HEK293 (cell line): ENCODE measurements around the gene CDC42EP1.

Source experiments
- GLIS2 ChIP-seq: fragments of 450-650 bp; formaldehyde crosslinking; IDR thresholded peaks from 2 replicates; pipeline ENCODE4 v1.5.1; 2016; ENCODE audit warnings: missing biosample characterization, missing genetic modification characterization
- SP7 ChIP-seq: fragments of 450-650 bp; formaldehyde crosslinking; IDR thresholded peaks from 2 replicates; pipeline ENCODE4 v1.5.1; 2016; ENCODE audit warnings: missing biosample characterization, missing genetic modification characterization
- WT1 ChIP-seq: fragments of 450-650 bp; formaldehyde crosslinking; IDR thresholded peaks from 2 replicates; pipeline ENCODE4 v1.5.1; 2016; ENCODE audit warnings: missing biosample characterization, missing genetic modification characterization
- ZBTB21 ChIP-seq: fragments of 450-650 bp; formaldehyde crosslinking; IDR thresholded peaks from 2 replicates; pipeline ENCODE4 v1.5.1; 2017; ENCODE audit warnings: missing biosample characterization, missing genetic modification characterization
- ZBTB48 ChIP-seq: fragments of 450-650 bp; formaldehyde crosslinking; IDR thresholded peaks from 2 replicates; pipeline ENCODE4 v1.5.1; 2016; ENCODE audit warnings: missing biosample characterization, missing genetic modification characterization
- ZFP37 ChIP-seq: fragments of 450-650 bp; formaldehyde crosslinking; IDR thresholded peaks from 2 replicates; pipeline ENCODE4 v1.5.1; 2016; ENCODE audit warnings: missing biosample characterization, missing genetic modification characterization
- ZNF132 ChIP-seq: fragments of 450-650 bp; formaldehyde crosslinking; IDR thresholded peaks from 2 replicates; pipeline ENCODE4 v1.5.1; 2017; ENCODE audit warnings: missing biosample characterization, missing genetic modification characterization, borderline replicate concordance
- ZNF16 ChIP-seq: fragments of 450-650 bp; formaldehyde crosslinking; IDR thresholded peaks from 2 replicates; pipeline ENCODE4 v1.5.1; 2016; ENCODE audit warnings: low read depth, missing biosample characterization, missing genetic modification characterization
- ZNF174 ChIP-seq: fragments of 450-650 bp; formaldehyde crosslinking; IDR thresholded peaks from 2 replicates; pipeline ENCODE4 v1.5.0; 2017; ENCODE audit warnings: missing biosample characterization, mild to moderate bottlenecking, missing genetic modification characterization
- ZNF2 ChIP-seq: fragments of 450-650 bp; formaldehyde crosslinking; IDR thresholded peaks from 2 replicates; pipeline ENCODE4 v1.5.1; 2016; ENCODE audit warnings: missing biosample characterization, missing genetic modification characterization
- ZNF24 ChIP-seq: fragments of 450-650 bp; formaldehyde crosslinking; IDR thresholded peaks from 2 replicates; pipeline ENCODE4 v1.5.1; 2016; ENCODE audit warnings: missing biosample characterization, missing genetic modification characterization
- ZNF555 ChIP-seq: fragments of 450-650 bp; formaldehyde crosslinking; conservative IDR thresholded peaks from 2 replicates; pipeline ENCODE4 v1.5.1; 2017; ENCODE audit warnings: missing biosample characterization, mild to moderate bottlenecking, missing genetic modification characterization, inconsistent platforms
- ZNF560 ChIP-seq: fragments of 450-650 bp; formaldehyde crosslinking; IDR thresholded peaks from 2 replicates; pipeline ENCODE4 v1.5.1; 2017; ENCODE audit warnings: missing biosample characterization, missing genetic modification characterization, borderline replicate concordance
- ZNF610 ChIP-seq: fragments of 450-650 bp; formaldehyde crosslinking; IDR thresholded peaks from 2 replicates; pipeline ENCODE4 v1.5.1; 2016; ENCODE audit warnings: missing biosample characterization, missing genetic modification characterization, borderline replicate concordance
- ZNF624 ChIP-seq: fragments of 450-650 bp; formaldehyde crosslinking; IDR thresholded peaks from 2 replicates; pipeline ENCODE4 v1.5.1; 2017; ENCODE audit warnings: missing biosample characterization, missing genetic modification characterization
- ZNF747 ChIP-seq: fragments of 450-650 bp; formaldehyde crosslinking; IDR thresholded peaks from 2 replicates; pipeline ENCODE4 v1.5.1; 2016; ENCODE audit warnings: missing biosample characterization, missing genetic modification characterization
- ZNF792 ChIP-seq: fragments of 450-650 bp; formaldehyde crosslinking; IDR thresholded peaks from 2 replicates; pipeline ENCODE4 v1.5.1; 2016; ENCODE audit warnings: missing biosample characterization, missing genetic modification characterization
- ZSCAN16 ChIP-seq: fragments of 450-650 bp; formaldehyde crosslinking; IDR thresholded peaks from 2 replicates; pipeline ENCODE4 v1.5.1; 2016; ENCODE audit warnings: missing biosample characterization, missing genetic modification characterization
- TF ChIP-seq, protein P1 (sequence below): fragments of 450-650 bp; formaldehyde crosslinking; conservative IDR thresholded peaks from 2 replicates; pipeline ENCODE4 v1.5.1; 2016; ENCODE audit warnings: low read depth, missing biosample characterization, missing genetic modification characterization
- TF ChIP-seq, protein P2 (sequence below): fragments of 450-650 bp; formaldehyde crosslinking; IDR thresholded peaks from 2 replicates; pipeline ENCODE4 v1.5.1; 2016; ENCODE audit warnings: missing biosample characterization, missing genetic modification characterization
- TF ChIP-seq, protein P3 (sequence below): fragments of 450-650 bp; formaldehyde crosslinking; IDR thresholded peaks from 2 replicates; pipeline ENCODE4 v1.5.1; 2017; ENCODE audit warnings: missing biosample characterization, missing genetic modification characterization
- TF ChIP-seq, protein P4 (sequence below): fragments of 450-650 bp; formaldehyde crosslinking; IDR thresholded peaks from 2 replicates; pipeline ENCODE4 v1.5.1; 2016; ENCODE audit warnings: missing biosample characterization, missing genetic modification characterization, low read depth
- TF ChIP-seq, protein P5 (sequence below): fragments of 450-650 bp; formaldehyde crosslinking; IDR thresholded peaks from 2 replicates; pipeline ENCODE4 v1.5.1; 2016; ENCODE audit warnings: missing biosample characterization, missing genetic modification characterization
- TF ChIP-seq, protein P6 (sequence below): fragments of 450-650 bp; formaldehyde crosslinking; IDR thresholded peaks from 2 replicates; pipeline ENCODE4 v1.5.1; 2016; ENCODE audit warnings: missing biosample characterization, missing genetic modification characterization

Gene CDC42EP1

DNA sequence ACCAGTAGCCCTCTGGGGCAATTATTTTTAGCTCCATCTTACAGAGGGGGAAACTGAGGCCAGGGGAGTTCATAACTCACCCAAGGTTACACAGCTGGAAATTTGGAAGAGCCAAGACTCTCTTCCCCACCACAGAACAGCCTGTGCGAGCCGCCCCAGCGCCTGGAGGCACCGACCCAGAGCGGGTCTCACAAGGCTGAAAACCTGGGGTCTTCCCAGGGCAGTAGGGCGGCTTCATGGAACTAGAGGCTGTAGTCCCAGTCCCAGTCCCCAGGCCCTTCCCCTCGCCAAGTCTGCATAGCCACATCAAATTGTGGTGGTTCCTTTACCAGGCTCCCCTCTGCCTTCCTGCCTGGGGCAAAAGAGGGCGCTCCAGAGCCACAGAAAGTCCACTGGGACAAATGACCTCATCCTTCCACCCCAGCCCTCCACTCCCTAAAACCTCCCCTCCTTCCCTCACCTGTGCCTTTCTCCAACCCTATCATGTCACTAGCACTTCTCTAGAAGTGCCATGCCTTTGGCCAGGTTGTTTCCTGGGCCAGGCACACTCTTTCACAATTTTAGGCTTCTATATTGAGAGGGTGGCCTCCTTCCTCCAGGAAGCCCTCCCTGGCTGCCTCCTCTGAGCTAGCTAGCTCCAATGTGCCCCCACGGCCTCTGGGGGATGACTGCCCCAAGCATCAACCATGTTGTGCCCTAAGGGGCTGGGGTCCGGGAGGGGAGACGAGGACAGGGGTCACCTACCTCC lies 15.2 kb upstream of the CDC42EP1 start (continued):
- TF ChIP-seq, protein P1, sequence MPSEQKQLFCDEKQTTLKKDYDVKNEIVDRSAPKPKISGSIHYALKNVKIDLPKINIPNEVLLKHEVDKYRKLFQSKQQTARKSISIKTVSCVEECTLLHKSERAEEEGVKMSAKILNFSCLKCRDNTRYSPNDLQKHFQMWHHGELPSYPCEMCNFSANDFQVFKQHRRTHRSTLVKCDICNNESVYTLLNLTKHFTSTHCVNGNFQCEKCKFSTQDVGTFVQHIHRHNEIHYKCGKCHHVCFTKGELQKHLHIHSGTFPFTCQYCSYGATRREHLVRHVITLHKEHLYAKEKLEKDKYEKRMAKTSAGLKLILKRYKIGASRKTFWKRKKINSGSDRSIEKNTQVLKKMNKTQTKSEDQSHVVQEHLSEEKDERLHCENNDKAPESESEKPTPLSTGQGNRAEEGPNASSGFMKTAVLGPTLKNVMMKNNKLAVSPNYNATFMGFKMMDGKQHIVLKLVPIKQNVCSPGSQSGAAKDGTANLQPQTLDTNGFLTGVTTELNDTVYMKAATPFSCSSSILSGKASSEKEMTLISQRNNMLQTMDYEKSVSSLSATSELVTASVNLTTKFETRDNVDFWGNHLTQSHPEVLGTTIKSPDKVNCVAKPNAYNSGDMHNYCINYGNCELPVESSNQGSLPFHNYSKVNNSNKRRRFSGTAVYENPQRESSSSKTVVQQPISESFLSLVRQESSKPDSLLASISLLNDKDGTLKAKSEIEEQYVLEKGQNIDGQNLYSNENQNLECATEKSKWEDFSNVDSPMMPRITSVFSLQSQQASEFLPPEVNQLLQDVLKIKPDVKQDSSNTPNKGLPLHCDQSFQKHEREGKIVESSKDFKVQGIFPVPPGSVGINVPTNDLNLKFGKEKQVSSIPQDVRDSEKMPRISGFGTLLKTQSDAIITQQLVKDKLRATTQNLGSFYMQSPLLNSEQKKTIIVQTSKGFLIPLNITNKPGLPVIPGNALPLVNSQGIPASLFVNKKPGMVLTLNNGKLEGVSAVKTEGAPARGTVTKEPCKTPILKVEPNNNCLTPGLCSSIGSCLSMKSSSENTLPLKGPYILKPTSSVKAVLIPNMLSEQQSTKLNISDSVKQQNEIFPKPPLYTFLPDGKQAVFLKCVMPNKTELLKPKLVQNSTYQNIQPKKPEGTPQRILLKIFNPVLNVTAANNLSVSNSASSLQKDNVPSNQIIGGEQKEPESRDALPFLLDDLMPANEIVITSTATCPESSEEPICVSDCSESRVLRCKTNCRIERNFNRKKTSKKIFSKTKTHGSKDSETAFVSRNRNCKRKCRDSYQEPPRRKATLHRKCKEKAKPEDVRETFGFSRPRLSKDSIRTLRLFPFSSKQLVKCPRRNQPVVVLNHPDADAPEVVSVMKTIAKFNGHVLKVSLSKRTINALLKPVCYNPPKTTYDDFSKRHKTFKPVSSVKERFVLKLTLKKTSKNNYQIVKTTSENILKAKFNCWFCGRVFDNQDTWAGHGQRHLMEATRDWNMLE (tag by site-specific recombination) = no peak
- TF ChIP-seq ZNF174 (tag by site-specific recombination) = no peak
- 0 out of 2 replicates have a peak, but pooled peaks have one; percentile 26 for TF ChIP-seq ZFP37
- TF ChIP-seq ZNF560 = no peak
- no peak for TF ChIP-seq ZNF132 (tag by site-specific recombination)
- TF ChIP-seq, protein P2, sequence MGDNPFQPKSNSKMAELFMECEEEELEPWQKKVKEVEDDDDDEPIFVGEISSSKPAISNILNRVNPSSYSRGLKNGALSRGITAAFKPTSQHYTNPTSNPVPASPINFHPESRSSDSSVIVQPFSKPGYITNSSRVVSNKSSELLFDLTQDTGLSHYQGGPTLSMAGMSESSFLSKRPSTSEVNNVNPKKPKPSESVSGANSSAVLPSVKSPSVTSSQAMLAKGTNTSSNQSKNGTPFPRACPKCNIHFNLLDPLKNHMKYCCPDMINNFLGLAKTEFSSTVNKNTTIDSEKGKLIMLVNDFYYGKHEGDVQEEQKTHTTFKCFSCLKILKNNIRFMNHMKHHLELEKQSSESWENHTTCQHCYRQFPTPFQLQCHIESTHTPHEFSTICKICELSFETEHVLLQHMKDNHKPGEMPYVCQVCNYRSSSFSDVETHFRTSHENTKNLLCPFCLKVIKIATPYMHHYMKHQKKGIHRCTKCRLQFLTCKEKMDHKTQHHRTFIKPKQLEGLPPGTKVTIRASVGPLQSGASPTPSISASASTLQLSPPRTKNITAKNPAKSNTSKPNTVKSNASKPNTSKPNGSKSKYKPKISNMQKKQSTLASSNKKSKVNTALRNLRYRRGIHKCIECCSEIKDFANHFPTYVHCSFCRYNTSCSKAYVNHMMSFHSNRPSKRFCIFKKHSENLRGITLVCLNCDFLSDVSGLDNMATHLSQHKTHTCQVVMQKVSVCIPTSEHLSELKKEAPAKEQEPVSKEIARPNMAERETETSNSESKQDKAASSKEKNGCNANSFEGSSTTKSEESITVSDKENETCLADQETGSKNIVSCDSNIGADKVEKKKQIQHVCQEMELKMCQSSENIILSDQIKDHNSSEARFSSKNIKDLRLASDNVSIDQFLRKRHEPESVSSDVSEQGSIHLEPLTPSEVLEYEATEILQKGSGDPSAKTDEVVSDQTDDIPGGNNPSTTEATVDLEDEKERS (tag by site-specific recombination) = no peak
- TF ChIP-seq, protein P3, sequence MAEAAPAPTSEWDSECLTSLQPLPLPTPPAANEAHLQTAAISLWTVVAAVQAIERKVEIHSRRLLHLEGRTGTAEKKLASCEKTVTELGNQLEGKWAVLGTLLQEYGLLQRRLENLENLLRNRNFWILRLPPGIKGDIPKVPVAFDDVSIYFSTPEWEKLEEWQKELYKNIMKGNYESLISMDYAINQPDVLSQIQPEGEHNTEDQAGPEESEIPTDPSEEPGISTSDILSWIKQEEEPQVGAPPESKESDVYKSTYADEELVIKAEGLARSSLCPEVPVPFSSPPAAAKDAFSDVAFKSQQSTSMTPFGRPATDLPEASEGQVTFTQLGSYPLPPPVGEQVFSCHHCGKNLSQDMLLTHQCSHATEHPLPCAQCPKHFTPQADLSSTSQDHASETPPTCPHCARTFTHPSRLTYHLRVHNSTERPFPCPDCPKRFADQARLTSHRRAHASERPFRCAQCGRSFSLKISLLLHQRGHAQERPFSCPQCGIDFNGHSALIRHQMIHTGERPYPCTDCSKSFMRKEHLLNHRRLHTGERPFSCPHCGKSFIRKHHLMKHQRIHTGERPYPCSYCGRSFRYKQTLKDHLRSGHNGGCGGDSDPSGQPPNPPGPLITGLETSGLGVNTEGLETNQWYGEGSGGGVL (tag by site-specific recombination) = peak; percentile 98
- TF ChIP-seq ZNF792 (tag by site-specific recombination) = no peak
- TF ChIP-seq, protein P4, sequence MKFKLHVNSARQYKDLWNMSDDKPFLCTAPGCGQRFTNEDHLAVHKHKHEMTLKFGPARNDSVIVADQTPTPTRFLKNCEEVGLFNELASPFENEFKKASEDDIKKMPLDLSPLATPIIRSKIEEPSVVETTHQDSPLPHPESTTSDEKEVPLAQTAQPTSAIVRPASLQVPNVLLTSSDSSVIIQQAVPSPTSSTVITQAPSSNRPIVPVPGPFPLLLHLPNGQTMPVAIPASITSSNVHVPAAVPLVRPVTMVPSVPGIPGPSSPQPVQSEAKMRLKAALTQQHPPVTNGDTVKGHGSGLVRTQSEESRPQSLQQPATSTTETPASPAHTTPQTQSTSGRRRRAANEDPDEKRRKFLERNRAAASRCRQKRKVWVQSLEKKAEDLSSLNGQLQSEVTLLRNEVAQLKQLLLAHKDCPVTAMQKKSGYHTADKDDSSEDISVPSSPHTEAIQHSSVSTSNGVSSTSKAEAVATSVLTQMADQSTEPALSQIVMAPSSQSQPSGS (tag by site-specific recombination) = peak; percentile 97
- peak; percentile 96 for TF ChIP-seq WT1 (tag by site-specific recombination)
- peak; percentile 62; the same call in 1 of the 2 replicates for TF ChIP-seq ZBTB21 (tag by site-specific recombination)
- TF ChIP-seq ZNF624 (tag by site-specific recombination) = no peak
- TF ChIP-seq ZNF610 (tag by site-specific recombination) = no peak
- peak; percentile 42; the same call in 1 of the 2 replicates for TF ChIP-seq ZNF24 (tag by site-specific recombination)
- peak; percentile 73 for TF ChIP-seq SP7
- TF ChIP-seq, protein P5, sequence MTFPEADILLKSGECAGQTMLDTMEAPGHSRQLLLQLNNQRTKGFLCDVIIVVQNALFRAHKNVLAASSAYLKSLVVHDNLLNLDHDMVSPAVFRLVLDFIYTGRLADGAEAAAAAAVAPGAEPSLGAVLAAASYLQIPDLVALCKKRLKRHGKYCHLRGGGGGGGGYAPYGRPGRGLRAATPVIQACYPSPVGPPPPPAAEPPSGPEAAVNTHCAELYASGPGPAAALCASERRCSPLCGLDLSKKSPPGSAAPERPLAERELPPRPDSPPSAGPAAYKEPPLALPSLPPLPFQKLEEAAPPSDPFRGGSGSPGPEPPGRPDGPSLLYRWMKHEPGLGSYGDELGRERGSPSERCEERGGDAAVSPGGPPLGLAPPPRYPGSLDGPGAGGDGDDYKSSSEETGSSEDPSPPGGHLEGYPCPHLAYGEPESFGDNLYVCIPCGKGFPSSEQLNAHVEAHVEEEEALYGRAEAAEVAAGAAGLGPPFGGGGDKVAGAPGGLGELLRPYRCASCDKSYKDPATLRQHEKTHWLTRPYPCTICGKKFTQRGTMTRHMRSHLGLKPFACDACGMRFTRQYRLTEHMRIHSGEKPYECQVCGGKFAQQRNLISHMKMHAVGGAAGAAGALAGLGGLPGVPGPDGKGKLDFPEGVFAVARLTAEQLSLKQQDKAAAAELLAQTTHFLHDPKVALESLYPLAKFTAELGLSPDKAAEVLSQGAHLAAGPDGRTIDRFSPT (tag by site-specific recombination) = 0 out of 2 replicates have a peak, but pooled peaks have one; percentile 50
- TF ChIP-seq, protein P6, sequence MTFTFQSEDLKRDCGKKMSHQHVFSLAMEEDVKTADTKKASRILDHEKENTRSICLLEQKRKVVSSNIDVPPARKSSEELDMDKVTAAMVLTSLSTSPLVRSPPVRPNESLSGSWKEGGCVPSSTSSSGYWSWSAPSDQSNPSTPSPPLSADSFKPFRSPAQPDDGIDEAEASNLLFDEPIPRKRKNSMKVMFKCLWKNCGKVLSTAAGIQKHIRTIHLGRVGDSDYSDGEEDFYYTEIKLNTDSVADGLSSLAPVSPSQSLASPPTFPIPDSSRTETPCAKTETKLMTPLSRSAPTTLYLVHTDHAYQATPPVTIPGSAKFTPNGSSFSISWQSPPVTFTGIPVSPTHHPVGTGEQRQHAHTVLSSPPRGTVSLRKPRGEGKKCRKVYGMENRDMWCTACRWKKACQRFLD (tag by site-specific recombination) = no peak
- TF ChIP-seq ZNF16 (tag by site-specific recombination) = no peak
- peak; percentile 36; the same call in 1 of the 2 replicates for TF ChIP-seq ZNF2 (tag by site-specific recombination)
- peak; percentile 74; the same call in 1 of the 2 replicates for TF ChIP-seq ZBTB48 (tag by site-specific recombination)
- TF ChIP-seq ZNF555 (tag by site-specific recombination) = no peak
- TF ChIP-seq ZNF747 (tag by site-specific recombination) = no peak
- TF ChIP-seq GLIS2 (tag by site-specific recombination) = no peak
- TF ChIP-seq ZSCAN16 (tag by site-specific recombination) = no peak
